Embryonic facial prominence (tissue), 1 donor: ENCODE results near the gene TMOD1.

Source experiments
- DNase-seq: peaks from one replicate; pipeline ENCODE4 v3.0.0-alpha.2; 2016; ENCODE audit errors: extremely low spot score

Gene TMOD1

DNA sequence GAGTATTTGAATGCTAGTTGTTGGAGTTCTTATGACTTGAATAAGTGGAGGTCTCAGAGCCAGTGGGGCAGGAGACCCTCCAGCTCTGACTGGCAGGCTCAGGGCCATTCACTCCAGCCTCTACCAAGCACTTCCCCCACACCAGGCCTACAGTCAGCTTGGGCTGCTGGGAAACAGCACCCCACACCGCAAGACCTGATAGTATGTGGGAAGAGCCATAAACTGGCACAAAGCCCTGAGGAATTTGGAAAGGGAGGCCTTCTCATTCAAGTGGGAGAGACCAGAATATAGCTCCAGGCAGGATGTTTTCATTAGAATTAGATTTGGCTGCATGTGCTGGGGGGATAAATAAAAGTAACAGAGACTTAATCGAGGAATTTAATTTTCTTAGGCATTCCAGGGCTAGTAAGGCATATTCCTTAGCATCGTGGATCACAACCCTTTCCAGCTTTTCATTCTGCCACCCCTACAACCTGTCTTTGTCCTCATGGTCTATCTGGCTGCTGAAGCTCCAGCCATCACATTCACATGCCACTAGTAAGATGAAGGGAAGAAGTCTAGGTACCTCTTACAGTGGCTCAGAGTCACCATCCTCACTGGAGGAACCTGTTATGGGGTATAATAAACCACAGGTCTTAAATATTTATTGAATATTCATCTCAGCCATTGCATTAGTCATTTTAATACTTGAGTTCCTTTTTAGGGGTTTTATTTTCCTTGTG is 47.5 kb downstream of the TMOD1 start:
- DNase-seq, result no peak

DNA sequence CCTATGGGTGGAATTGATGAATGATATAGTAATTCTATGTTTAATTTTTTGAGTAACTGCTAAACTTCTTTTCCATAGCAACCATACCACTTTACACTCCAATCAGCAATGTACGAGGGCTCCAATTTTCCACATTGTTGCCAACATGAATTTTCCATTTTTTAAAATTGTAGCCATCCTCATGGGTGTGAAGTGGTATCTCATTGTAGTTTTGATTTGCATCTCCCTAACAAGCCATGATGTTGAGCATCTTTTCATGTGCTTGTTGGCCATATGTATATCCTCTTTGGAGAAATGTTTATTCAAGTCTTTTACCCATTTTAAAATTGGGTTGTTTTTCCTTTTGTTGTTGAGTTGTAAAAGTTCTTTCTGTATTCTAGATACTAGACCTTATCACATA is 48.9 kb downstream of the TMOD1 start:
- DNase-seq, result no peak

DNA sequence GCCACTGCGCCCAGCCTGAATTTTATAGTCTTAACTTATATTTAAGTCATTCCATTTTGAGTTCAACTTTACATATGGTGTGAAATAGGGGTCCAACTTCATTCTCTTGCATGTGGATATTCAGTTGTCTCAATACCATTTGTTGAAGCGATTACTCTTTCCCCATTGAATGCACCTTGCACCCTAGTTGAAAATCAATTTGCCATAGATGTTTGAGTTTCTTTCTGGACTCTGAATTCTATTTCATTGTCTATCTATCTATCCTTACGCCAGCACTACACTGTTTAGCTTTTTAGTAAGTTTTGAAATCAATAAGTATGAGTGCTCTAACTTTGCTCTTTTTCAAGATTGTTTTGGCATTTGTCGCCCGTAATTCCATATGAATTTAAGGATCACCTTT is 49.8 kb downstream of the TMOD1 start:
- DNase-seq, result no peak

DNA sequence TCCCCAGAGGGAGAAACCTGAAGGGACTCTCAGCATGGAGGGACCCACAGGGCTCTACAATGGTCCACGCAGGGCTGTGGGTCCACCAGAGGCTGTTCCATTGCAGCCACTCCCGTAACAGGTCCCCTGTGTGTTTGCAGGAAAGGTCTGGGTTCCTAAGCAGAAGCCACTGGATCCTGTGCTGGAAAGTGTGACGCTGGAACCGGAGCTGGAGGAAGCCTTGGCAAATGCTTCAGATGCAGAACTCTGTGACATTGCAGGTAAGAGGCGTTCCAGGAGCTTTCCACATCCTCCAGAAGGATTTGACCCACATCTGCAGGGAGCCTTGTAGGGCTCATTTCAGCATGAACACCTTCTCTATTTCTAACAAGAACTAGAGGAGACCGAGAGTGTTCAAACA is 51.7 kb downstream of the TMOD1 start:
- no peak for DNase-seq

DNA sequence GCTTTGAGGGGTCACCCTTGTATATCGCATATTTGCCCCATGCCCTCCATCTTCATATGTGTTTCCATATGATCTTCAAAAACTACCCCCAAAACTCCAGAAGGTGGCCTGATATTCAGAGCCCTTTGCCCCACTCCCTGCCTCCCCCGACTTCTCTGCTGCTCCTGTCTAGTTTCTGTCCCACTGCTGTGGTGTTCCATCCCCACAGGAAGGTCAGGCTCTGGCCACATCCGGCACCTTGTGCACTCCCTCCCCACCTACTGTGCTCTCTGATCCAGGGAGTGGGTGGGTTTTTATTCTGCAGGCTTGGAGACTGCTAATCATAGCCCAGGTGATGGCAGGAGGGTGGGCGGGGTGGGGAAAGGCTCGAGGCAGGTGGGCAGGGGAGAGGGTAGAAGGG is 52.4 kb downstream of the TMOD1 start:
- DNase-seq, result no peak

DNA sequence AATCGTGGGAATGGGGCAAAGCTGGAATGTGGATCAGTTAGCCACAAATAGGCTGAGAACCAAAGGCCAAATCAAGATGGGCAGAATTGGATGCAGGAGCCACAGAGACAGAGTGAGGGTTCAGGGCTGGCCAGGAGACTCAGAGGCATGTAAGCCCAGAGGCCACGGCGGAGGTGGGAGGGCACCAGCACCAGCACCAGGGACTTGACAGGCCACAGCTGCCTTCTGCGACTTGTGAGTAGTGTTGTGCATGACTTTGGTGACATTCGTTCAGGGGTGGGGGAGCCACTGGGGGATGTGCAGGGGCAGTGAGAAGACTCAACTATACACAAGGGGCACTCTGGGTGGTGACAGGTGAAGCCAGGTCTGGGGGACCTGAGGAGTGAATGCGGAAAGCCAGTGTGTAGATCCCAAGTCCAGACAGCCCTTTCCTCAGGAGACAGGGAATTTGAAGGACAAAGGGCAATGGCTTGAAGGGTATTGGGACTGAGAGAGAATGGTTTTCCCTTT is 53.2 kb downstream of the TMOD1 start:
- DNase-seq, result no peak

DNA sequence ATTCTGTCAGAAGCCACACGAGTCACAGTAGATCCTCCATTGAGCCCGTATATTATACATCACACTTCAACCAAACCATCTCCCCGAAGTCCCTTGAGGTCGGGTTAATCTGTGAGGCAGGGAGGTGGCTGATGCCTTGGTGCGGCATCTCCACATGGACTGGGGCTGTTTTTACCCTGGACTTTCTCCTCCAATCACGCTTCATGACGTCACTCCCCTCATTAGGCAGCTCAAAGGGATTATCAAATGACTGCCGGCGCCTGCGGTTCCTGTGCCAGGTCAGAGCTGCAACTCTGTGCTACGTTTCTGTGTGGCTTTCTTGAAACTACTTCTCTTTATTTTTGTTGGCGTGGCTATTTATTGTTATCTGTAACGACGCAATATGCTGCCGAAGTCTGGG is 53.7 kb downstream of the TMOD1 start:
- DNase-seq, result no peak

DNA sequence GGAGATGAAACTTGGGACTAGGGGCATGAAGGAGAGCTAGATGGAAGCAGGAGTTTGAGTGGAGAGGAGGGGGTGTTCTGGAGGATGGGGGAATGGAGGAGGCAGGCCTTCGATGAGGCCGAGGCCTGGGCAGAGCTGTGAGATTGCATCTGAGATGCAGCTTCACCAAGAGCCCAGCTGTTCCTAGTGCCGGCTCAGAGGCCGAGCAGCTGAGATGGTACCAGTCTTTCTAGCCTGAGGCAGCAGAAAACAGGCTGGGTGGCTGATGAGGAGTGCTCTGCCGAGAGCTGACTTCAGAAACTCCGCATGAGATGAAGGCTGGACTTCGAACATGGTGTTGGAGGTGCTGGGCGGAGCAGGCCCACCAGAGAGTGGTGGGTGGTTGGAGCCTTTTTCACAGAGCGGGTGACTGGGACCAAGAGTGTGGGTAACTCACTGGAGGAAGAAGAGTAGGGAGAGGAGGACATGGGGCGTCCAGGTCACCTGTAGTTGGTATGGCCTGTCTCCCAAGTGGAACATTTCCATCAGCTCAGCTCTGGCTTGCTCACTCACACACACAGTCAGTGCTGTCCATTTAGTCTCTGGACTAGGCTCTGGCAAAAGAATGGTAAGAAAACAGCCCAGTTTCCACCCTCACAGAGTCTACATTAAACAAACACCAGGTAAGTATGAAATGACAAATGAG is 54.7 kb downstream of the TMOD1 start:
- DNase-seq, result no peak

DNA sequence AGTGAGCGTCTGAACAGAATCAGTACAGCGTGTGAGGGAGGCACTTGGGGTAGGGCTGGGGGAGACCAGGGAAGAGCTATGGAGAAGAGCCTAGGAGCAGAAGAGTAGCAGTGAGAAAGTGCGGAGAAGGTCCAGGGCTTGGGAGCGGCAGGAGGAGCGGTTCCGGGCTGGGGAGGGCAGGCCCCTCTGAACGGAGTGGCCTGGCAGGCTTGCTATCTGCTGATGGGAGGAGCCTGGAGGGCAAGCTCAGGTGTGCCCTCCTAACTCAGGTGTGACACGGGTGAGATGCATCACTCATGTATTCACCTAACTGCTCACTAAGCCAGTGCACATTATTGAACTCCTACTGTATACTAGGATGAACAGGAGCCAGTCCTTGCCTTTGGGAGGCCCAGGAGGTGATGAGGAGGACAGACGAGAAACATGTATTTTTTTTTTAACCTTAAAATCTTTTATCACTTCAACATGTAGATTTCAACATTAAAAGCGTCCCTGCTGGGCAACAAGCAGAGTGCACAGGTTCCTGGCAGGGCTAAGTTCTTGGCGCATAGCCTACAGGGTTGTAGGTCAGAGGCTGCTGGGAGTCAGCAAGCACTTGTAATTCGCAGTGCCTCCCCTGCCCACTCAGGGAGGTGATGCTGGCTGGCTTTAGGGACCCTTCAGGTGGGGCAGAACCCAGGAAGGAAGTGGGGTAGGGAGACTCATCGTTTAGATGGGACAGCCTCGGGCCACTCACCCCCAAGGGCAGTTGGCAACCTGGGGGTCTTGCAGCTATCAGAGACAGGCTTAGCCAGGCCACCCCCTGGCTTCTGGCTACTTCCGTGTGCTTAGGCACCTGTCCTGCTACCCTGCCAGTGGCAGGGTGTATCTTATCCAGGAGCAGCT is 55.5 kb downstream of the TMOD1 start:
- DNase-seq, result no peak

DNA sequence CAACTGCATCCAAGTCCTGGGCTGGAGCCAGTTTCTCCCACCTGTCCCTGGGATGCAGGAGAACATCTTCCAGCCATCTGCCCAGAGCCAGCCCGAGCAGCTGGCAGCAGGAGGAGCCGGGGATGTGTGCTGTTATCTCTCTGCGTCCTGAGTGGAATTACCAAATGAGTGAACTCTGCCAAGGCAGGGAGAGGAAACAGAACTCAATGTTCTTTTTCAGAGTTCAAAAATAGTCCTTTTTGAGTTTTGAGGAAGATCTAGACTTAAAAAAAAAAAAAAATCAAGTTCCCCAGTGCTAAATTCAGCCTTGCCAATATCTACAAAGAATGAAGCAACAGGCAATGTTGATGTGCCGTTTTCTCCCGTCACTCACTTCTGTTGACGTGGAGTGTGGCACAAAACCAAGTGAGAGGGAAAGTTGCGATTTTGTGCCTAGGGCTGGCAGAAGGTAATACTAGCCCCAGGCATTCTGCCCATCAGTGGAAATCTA is 56.2 kb downstream of the TMOD1 start:
- no peak for DNase-seq

DNA sequence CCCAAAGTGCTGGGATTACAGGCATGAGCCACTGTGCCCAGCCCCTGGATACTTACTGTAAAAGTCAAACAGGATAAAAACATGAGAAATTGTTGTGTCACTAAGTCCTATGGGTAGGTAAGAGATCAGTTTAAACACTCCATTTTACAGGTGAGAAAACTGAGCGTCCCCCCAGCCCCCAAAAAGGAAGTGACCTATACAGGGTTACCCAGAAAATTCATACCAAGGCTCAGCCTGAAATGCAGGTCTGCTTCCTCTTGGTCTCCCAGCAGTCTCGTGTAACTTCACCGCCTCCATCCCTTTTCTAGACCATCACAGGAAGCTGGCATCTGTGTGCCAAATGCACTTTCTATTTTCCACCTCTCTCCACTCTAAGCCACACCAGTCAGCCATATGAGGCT is 57.2 kb downstream of the TMOD1 start:
- no peak for DNase-seq

DNA sequence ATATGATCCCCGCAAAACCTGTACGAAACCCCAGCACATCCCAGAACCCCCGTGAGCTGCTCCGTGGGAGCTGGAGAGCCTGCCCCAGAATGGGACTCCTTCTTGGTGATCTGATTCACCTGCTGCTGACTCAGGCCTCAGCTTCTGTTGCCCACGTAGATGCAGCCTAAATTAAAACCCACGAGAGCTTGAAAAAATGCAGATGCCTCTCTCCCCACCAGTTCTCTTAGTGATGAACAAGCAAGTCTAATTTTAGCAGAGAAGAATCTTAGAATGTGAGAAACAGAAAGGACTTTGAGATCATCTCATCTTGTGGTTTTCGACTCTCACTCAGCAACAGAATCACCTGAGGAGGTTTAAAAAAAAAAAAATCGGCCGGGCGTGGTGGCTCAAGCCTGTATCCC is 57.6 kb downstream of the TMOD1 start:
- no peak for DNase-seq

DNA sequence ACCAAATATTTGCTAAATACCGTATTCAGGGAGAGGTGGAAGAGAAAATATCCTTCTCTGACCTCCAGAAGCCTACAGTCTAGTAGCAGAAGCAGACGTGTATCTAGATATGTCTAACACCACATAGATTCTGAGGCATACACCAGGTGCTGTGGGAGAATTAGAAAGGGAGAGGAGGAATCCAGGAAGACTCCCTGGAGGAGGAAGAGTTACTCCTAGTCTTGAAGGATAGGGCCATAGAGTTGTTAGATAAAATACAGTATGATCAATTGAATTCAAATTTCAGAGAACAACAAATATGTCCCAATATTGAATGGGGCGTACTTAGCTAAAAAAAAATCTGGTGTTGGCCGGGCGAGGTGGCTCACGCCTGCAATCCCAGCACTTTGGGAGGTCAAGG is 58.7 kb downstream of the TMOD1 start:
- no peak for DNase-seq

DNA sequence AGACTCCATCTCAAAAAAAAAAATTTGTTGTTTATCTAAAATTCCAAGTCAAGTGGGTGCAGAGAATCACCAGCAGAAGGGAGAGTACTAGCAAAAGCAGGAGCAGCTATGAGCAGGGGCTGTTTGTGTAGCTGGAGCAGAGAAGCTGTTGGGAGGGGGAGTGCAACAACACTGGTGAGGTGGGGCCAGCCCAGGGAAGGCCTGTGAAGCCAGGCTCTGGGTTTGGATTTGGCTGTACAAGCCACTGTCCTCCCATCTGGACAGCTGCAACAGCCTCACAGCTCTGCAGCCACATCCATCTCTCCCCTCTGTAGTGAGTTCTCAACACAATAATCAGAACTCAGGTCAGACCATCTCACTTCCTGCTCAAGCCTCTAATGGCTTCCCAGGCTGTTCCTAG is 59.4 kb downstream of the TMOD1 start:
- no peak for DNase-seq

DNA sequence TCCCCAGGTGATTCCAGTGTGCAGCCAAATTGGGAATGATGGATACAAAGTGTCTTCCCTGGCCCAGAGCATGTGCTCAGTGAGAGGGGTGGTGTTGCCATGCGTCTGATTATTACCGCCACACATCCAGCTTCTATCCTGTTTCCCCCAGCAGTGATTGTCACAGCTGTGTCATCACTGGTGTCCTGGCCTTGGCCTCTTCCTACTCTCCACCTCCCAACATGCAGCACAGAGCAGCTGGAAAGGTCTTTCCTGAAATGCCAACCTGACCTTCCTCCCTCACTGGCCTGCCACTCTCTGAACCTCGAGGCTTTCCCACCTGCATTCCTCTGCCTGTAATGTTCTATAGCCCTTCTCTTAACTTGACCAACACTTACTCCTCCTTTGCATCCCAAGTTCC is 60.0 kb downstream of the TMOD1 start:
- no peak for DNase-seq

DNA sequence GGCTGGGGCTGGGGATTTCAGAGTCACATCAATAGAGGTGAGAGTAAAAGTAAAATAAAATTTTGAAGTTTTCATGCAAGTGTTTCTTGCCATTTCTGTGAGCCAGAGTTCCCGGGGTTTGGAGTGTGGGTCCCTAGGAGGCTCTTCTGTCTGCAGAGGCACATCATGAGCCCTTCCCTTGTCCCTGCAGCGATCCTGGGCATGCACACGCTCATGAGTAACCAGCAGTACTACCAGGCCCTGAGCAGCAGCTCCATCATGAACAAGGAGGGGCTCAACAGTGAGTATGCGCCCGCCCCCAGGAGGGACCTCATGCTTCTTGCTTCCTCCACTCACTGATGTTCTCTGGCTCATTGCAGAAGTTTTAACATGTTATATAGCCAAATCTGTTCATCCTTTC is 61.1 kb downstream of the TMOD1 start:
- no peak for DNase-seq

DNA sequence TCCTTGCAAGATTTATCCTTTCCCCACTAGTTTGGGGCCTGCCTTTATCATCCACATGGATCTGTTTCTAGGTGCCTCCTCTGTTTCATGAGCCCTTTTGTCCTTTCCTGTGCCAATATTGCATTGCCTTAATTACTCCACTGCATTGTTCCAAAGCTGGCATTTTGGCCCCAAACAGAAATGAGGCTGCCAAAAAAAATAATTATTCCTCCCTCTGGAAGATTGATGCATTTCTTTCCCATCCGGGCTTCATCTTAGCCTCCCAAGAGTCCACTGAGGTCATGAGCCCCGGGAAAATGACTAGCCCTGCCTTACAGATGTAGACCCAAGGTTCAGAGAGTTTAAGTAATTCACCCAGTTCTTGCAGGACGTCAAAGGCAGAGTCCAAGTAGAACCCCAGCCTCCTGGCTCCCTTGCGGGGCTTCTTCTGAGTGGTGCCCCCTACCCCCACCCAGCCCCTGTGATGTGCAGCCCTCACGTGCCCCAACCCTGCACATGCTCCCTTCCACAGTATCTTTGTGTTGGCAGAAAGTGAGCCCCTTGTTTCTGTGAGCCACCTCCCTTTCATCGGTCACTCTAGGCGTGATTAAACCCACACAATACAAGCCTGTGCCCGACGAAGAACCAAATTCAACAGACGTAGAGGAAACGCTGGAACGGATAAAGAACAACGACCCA is 62.1 kb downstream of the TMOD1 start:
- no peak for DNase-seq

DNA sequence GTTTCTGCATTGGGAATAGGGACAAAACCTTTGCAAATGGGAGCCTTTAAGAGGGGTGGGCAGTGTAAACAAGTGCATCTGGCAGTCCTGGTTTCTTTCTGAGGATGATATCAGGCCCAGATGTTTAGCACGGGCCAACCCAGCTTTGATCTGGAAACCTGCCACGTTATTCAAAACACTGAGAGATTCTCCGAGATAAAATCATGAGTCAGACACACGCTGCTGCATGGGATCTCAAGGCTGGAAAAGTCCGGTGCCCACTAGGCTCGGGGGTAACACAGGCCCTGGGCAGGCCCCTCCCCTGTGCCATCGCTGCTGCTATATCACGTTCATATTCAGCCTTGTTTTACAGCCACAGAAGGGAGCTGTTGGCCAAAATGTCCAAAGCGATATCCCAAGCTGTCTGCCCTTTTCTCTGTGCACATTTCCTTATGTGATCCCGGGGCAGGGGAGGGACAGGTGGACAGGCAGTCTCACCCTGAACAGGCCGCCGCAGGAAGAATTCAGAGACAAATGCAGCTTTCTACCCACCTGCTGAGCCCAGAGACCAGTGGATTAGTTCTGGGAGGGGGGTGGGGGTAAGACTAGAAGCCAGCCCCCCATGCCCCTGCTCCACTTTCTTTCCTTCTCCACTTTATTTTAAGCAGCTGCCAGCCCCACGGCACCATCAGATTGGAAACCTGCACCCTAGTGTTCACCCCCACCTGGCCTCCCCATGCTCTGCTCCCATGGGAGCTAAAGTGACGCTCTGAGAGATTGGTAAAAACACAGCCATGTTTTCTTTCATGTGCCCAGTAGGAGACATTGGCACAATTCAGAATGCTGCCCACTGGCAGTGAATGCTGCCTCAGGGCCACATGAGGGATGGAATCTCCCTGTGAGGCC is 63.1 kb downstream of the TMOD1 start:
- DNase-seq, result no peak

DNA sequence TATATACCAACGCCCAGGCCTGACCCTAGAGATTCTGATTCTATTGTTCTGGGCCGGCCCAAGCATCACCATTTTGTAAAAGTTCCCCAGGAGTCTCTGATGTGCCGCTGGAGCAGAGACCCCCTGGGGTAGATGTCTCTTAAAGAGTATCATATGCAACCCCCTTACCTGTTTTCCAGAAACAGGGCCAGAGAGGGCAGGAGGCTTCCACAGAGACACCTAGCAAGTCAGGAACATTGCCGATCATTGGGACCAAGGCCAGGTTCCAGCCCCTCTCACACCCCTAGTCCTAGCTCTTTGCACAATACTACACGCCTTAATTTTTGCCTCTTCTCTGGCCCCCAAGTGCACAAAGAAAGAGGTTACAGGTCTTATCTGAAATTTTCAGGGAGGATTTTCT is 63.8 kb downstream of the TMOD1 start:
- DNase-seq, result no peak

DNA sequence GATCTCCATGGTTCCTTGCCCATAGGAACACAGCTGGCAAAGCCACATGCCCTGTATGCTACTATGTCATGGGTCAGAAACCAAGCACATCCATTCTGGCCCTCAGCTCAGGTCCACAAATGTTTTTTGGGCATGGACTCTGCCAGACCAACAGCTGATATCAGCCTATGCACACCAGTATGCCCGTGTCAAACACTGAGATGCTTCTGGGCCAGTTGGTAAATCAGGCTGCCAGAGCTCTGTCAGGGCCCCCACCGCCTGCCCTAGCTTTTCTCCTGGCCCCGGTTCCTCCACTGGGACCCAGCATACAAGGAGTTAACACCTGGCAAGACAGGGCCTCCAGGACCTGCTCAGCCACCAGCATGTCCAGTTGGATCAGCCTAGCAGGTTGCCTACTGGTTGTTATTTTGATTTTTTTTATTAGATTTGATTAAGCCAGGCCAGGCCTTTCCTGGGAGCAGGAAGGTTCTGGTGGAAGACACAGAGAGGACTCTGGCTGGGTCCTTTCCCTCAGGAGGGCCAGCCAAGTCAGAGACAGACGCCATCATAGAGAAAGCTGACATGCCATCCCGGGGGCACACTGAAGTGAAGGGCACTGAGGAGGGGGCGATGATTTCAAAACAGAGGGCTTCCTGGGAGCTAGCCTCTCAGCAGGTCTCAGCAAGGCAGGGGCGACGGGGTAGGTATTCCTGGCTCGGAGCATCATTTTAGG is 65.9 kb downstream of the TMOD1 start:
- DNase-seq, result no peak
